A549 (cell line): Measurements from ENCODE around the gene CCL8.

Experiments used
- CTCF ChIP-seq: fragments of >200 bp; sonication (Bioruptor Twin); formaldehyde crosslinking; IDR thresholded peaks from 3 replicates; pipeline ENCODE4 v1.5.1; 2016
- EP300 ChIP-seq, 2 experiments: fragments of >200 bp; sonication (Bioruptor Twin); formaldehyde crosslinking; IDR thresholded peaks; 2 replicates in 1 of 2; 3 replicates in 1 of 2; pipeline ENCODE4 v1.6.1; 2016 to 2017
- HDAC2 ChIP-seq: fragments of 200-600 bp; sonication (generic); IDR thresholded peaks from 2 replicates; pipeline ENCODE4 v1.6.1; 2016
- POLR2A ChIP-seq: IDR thresholded peaks from 2 replicates; pipeline ENCODE4 v1.6.1; 2012; ENCODE audit warnings: mild to moderate bottlenecking, low read length
- REST ChIP-seq: fragments of 200-600 bp; sonication (generic); IDR thresholded peaks from 2 replicates; pipeline ENCODE4 v1.6.1; 2016; ENCODE audit warnings: antibody characterized with exemption, mild to moderate bottlenecking, moderate library complexity
- TP53 ChIP-seq: fragments of 250-450 bp; sonication (Bioruptor Pico); IDR thresholded peaks from 2 replicates; pipeline ENCODE4 v1.5.0; 2021; ENCODE audit warnings: mild to moderate bottlenecking, moderate library complexity
- TF ChIP-seq, protein P1 (sequence below): fragments of >200 bp; sonication (Bioruptor Twin); formaldehyde crosslinking; IDR thresholded peaks from 2 replicates; pipeline ENCODE4 v1.6.1; 2016
- TF ChIP-seq, protein P2 (sequence below): IDR thresholded peaks from 2 replicates; pipeline ENCODE4 v1.6.1; 2012

- TF ChIP-seq REST = no peak
- TF ChIP-seq, protein P1, sequence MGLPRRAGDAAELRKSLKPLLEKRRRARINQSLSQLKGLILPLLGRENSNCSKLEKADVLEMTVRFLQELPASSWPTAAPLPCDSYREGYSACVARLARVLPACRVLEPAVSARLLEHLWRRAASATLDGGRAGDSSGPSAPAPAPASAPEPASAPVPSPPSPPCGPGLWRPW = no peak
- no peak for TF ChIP-seq CTCF
- TF ChIP-seq HDAC2 = no peak
- no peak for TF ChIP-seq TP53 (CRISPR knock-in tag)
- TF ChIP-seq POLR2A = no peak
- TF ChIP-seq EP300 (IDR thresholded peaks at IDR 0.05) = no peak
- TF ChIP-seq, protein P2, sequence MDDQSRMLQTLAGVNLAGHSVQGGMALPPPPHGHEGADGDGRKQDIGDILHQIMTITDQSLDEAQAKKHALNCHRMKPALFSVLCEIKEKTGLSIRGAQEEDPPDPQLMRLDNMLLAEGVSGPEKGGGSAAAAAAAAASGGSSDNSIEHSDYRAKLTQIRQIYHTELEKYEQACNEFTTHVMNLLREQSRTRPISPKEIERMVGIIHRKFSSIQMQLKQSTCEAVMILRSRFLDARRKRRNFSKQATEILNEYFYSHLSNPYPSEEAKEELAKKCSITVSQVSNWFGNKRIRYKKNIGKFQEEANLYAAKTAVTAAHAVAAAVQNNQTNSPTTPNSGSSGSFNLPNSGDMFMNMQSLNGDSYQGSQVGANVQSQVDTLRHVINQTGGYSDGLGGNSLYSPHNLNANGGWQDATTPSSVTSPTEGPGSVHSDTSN = no peak
Observed at GRCh38 chr17:34312080-34312479, 7.2 kb upstream of the CCL8 start.
